GM19372 (cell line): Measurements from ENCODE around the gene MED17.
"Not testable (repeated sequence)": the region's sequence is repeated elsewhere in the genome, so short reads cannot be mapped to it uniquely, and the experiment has no call there.

ENCODE experiments used
- ATAC-seq: cut with Tn5 transposase; IDR thresholded peaks from one replicate; pipeline ENCODE4 v1.9.1; 2021; ENCODE audit warnings: mild to moderate bottlenecking, low read depth, moderate library complexity; ENCODE audit not compliant: unreplicated experiment

The MED17 gene

GRCh38 chr11:93784145-93784934, at the start of gene MED17:
Gene MED17, plus strand, starts transcription at chr11:93784282. Its CDS starts 232 bp downstream, at chr11:93784514.
- peak; percentile 93 for ATAC-seq

GRCh38 chr11:93734427-93735222, 49.5 kb upstream of the MED17 start:
- no peak for ATAC-seq

- no peak for ATAC-seq
These were observed 48.5 kb upstream of the MED17 start for GRCh38 chr11:93735627-93736026.

GRCh38 chr11:93736129-93736528, 48.0 kb upstream of the MED17 start:
- ATAC-seq, result no peak

- no peak for ATAC-seq
These were observed 46.0 kb upstream of the MED17 start for GRCh38 chr11:93737904-93738612.

- no peak for ATAC-seq
These were observed 45.4 kb upstream of the MED17 start for GRCh38 chr11:93738647-93739081.

- ATAC-seq, result no peak
These were observed 43.9 kb upstream of the MED17 start for GRCh38 chr11:93740031-93740729.

- peak; percentile 36 for ATAC-seq
These were observed 43.4 kb upstream of the MED17 start for GRCh38 chr11:93740730-93741093.

- ATAC-seq, result peak; percentile 80
These were observed 42.8 kb upstream of the MED17 start, which contains the start of the genes C11orf54 and TAF1D for GRCh38 chr11:93741094-93741881. Gene C11orf54, plus strand, starts transcription at chr11:93741672. Its CDS starts 5,722 bp downstream, at chr11:93747394. Gene TAF1D, minus strand, starts transcription at chr11:93741495. Its CDS starts 2,191 bp downstream, at chr11:93739304.

- ATAC-seq, result peak; percentile 9
These were observed 42.2 kb upstream of the MED17 start for GRCh38 chr11:93741882-93742226.

GRCh38 chr11:93743291-93743690, 40.8 kb upstream of the MED17 start:
- no peak for ATAC-seq

- ATAC-seq, result no peak
These were observed 39.4 kb upstream of the MED17 start for GRCh38 chr11:93744669-93745004.

GRCh38 chr11:93745005-93745755, 38.9 kb upstream of the MED17 start:
- ATAC-seq, result not testable (repeated sequence)

- no peak for ATAC-seq
These were observed 38.0 kb upstream of the MED17 start for GRCh38 chr11:93746101-93746500.

- ATAC-seq, result peak; percentile 87
These were observed 37.0 kb upstream of the MED17 start for GRCh38 chr11:93747122-93747521.

- ATAC-seq, result no peak
These were observed 33.1 kb upstream of the MED17 start for GRCh38 chr11:93751001-93751400.

GRCh38 chr11:93753241-93753640, 30.8 kb upstream of the MED17 start:
- ATAC-seq, result no peak

GRCh38 chr11:93756748-93757147, 27.3 kb upstream of the MED17 start:
- ATAC-seq, result no peak

GRCh38 chr11:93757301-93757700, 26.8 kb upstream of the MED17 start:
- no peak for ATAC-seq
